Hematopoietic multipotent progenitor cell treated with erythropoietin and hydrocortisone succinate and interleukin-3 and kit ligand, for 4 days (in vitro differentiated cells): ENCODE data around the gene EIF4G2.

Experiments
- DNase-seq: peaks from one replicate; pipeline ENCODE4 v3.0.0-alpha.2; 2015

Gene EIF4G2

DNA sequence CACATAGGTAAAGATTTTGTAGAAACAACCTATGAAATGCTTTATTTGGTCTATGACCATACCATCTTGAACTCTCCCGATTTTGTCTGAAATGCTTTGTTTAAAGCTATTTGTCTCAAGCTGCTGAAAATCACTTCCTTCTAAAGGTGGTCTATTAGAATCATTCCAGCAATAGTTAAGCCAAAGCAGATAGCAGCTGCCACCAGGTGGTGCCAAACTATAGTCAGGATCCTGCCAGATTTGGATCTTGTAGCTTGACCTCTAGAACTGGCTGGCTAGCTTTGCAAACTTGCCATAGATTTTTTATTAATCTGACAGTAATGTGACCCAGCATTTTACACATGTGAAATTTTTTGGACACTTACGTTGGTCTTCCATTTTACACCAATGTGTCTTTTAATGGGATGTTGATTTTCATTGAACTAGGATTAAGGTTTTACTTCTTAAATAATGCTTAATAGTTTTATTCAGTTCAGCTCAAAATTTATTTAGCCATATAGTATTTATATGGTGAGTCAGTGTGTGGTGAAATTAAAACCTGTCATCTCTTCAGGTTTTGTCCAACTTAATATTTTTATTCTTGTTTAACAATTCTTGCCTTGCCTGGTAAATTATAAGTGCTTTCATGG, 38.0 kb downstream of the EIF4G2 start:
- peak; percentile 69 for DNase-seq

GRCh38 chr11:10764412-10764811, 44.3 kb downstream of the EIF4G2 start:
- no peak for DNase-seq

DNA sequence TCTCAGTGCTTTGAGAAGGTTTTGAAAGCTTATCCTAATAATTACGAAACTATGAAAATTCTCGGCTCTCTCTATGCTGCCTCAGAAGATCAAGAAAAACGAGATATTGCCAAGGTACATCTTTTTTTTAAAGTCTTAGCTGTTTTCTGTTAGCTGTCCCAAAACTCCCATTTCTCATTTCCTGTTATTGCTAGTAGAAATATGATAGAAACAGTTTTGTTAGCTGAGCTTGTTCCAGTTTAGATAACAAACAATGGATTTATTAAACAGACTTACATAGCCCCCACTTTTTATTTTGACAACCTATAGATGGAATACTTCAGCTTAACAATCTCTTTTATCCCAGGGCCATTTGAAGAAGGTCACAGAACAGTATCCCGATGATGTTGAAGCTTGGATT, 45.0 kb downstream of the EIF4G2 start:
- no peak for DNase-seq

DNA sequence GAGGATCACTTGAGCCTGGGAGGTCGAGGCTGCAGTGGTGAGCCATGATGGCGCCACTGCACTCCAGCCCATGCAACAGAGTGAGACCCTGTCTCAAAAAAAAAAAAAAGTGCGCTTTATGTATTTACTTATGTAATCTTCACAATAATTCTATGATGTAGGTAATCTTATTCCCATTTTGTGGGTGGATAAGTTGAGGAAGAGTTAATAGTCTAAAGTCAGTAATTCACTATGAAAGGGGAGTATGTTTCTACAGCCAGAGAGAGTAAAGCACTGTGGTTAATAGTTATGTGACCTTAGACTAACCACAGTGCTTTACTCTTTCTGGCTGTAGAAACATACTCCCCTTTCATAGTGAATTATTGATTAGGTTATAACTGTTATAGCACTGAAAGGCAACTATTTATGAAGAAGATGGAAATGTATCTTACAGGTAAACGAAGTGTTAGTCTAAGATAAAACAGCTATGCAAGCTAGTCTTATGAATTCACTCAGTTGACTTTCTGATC, 45.8 kb downstream of the EIF4G2 start:
- DNase-seq, result no peak

DNA sequence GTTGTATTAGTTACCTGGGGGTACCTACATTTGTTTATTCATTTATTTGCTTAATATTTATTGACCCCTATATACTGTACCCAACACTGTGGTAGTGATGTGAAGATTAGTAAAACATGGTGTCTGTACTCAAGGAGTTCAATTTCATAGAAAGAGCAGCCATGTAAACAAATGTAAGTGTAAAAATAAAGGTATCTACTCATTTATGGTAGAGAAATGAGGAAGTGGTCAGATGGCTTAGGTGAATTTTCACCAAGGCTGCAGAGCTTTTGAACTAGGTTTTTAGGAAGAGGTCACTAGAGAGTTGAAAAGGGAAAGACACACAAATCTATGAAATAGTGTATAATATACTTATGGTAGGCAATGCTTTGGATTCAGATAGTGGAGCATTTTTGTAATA, 46.5 kb downstream of the EIF4G2 start:
- DNase-seq, result peak; percentile 61

- no peak for DNase-seq
These were observed 47.5 kb downstream of the EIF4G2 start for GRCh38 chr11:10761085-10761698.

DNA sequence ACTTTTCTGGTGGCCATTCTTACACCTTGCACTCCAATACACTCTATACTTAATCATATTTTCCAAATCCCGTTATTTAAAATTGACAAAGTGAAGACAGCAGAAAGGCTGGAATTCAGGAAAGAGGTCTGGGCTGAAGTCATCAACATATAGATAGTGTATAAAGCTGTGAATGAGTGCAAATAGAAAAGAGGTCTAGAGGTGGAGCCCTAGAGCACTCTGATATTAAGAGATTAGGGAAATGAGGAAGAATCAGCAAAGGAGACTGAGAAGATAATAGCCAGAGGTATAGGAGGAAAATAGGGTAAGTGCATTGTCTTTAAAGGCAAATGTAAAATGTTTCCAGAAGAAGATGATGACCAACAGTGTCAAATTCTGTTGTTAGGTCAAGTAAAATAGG, 49.8 kb downstream of the EIF4G2 start:
- DNase-seq, result peak; percentile 79

DNA sequence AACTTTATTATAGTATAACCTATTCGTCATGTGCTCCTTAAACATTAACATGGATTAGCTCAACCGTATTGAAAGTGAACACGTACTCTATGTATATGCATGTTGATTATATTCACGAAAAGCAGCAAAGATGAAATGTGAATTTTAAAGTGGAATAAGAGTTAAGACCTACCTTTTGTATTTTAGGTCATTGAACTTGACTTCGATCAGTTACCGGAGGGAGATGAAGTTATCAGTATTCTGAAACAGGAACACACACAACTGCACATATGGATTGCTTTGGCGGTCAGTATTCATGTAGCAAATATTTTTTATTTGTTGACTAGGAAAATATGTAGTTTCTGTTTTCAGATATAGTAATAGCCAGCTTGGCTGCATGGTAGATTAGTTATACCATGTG, 56.2 kb downstream of the EIF4G2 start:
- DNase-seq, result no peak

GRCh38 chr11:10752061-10752460, 56.7 kb downstream of the EIF4G2 start:
- DNase-seq, result no peak

GRCh38 chr11:10751581-10751940, 57.2 kb downstream of the EIF4G2 start:
- no peak for DNase-seq

DNA sequence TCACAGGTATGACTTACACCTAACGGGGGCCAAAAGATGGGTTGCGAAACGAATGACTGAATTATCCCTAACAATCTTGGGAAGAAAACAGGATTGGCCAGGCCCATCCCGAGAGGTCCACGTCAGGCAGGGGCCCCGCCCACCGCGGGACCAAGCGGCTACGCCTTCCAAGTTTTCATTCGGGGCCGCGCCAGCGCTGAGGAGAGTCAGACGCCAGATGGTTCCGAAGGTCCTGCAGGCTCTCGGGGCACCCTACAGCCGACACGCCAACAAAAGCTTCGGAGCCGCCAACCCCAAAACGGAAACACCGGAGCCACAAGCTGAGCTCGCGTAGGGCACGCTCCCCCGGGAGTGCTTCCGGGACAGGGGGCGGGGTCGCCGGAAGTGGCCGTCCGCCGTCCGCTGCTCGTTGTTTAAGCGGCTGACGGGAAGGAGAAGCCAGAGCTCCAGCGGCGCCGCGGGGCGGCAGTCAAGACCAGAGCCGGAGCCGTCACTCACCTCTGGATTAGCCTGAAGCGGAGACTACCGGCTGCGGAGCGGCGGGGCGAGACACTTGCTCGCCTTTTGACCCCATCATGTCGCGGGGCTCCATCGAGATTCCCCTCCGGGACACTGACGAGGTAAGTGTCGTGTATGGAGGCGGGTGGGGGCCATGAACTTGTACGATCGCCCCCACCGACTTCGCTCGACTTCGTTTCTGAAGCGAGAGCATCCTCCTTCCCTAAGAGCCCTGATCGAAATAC, 57.7 kb downstream of the EIF4G2 start, which contains the start of gene CTR9:
TSS of gene CTR9 (plus strand) at position 409 of the 743 bp plus-strand sequence. CDS start at position 576, 167 bp downstream.
- peak; percentile 96 for DNase-seq

DNA sequence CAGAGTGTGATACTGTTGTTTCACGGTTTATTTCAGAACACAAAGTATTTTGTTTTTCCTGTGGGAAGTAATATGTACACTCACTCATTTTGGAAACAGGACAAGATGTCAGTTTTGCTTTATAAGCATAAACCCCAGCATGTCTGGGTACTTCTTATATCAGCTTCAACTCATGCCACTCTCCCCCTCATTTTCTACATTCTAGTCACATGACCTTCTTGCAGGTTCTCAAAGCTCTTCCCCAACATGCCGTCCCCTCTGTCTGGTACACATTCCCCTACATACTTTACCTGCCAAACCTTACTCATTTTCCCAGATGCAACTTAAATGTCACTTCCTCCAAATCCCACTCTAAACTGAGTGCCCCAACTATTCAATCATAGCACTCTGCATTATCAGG, 59.2 kb downstream of the EIF4G2 start:
- peak; percentile 34 for DNase-seq

GRCh38 chr11:10747733-10748132, 61.0 kb downstream of the EIF4G2 start:
- peak; percentile 32 for DNase-seq
